ENCODE measurements around the gene GLRX.

DNA sequence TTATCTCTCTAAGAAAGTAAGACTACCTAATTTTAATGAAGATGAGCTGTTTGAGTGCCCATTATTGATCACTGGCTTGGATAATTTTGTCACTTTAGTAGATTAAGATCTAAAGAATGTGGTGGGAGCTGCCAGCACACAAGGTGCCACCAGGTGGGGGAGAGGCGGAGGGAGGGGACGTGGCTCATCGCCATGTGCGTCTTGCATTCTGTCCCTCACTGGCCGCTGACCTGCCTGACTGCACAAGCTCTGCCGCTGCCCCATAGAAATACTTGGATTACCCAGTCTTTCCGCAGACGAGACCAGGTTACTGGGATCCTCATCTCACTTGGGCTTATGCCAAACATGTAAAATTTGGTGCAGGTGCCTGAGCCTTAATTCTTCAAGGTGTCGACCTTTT lies 53.8 kb downstream of the GLRX start:
- TF ChIP-seq, protein P1, sequence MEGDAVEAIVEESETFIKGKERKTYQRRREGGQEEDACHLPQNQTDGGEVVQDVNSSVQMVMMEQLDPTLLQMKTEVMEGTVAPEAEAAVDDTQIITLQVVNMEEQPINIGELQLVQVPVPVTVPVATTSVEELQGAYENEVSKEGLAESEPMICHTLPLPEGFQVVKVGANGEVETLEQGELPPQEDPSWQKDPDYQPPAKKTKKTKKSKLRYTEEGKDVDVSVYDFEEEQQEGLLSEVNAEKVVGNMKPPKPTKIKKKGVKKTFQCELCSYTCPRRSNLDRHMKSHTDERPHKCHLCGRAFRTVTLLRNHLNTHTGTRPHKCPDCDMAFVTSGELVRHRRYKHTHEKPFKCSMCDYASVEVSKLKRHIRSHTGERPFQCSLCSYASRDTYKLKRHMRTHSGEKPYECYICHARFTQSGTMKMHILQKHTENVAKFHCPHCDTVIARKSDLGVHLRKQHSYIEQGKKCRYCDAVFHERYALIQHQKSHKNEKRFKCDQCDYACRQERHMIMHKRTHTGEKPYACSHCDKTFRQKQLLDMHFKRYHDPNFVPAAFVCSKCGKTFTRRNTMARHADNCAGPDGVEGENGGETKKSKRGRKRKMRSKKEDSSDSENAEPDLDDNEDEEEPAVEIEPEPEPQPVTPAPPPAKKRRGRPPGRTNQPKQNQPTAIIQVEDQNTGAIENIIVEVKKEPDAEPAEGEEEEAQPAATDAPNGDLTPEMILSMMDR (IDR thresholded peaks at IDR 0.05 in 2 of 3, conservative IDR thresholded peaks at IDR 0.05 in 1 of 3; ENCODE audit: control insufficient read depth in 2 of 3, extremely low read depth in 1 of 3, insufficient read depth in 1 of 3, low read depth in 3 of 3, low read length in 3 of 3) = no peak
- no peak for TF ChIP-seq MXI1 (IDR thresholded peaks at IDR 0.05; ENCODE audit: low read depth, low read length)
- TF ChIP-seq RELA (IDR thresholded peaks at IDR 0.05; ENCODE audit: borderline replicate concordance, partially characterized antibody) = no peak
- TF ChIP-seq GABPA (IDR thresholded peaks at IDR 0.05; ENCODE audit: low read depth) = no peak
- TF ChIP-seq CBFB (IDR thresholded peaks at IDR 0.05; ENCODE audit: low read depth) = no peak
- TF ChIP-seq MEF2B (IDR thresholded peaks at IDR 0.05; ENCODE audit: partially characterized antibody, poor library complexity, severe bottlenecking) = no peak
- TF ChIP-seq RBBP5 (conservative IDR thresholded peaks at IDR 0.05) = no peak
- TF ChIP-seq ZZZ3 (IDR thresholded peaks at IDR 0.05; ENCODE audit: control insufficient read depth, insufficient read length, low read depth) = no peak
- TF ChIP-seq, protein P2, sequence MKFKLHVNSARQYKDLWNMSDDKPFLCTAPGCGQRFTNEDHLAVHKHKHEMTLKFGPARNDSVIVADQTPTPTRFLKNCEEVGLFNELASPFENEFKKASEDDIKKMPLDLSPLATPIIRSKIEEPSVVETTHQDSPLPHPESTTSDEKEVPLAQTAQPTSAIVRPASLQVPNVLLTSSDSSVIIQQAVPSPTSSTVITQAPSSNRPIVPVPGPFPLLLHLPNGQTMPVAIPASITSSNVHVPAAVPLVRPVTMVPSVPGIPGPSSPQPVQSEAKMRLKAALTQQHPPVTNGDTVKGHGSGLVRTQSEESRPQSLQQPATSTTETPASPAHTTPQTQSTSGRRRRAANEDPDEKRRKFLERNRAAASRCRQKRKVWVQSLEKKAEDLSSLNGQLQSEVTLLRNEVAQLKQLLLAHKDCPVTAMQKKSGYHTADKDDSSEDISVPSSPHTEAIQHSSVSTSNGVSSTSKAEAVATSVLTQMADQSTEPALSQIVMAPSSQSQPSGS (IDR thresholded peaks at IDR 0.05; ENCODE audit: low read length) = no peak
- TF ChIP-seq RCOR1 (conservative IDR thresholded peaks at IDR 0.05; ENCODE audit: low read depth, low read length) = no peak
- TF ChIP-seq JUND (IDR thresholded peaks at IDR 0.05; ENCODE audit: low read depth, low read length) = no peak
- TF ChIP-seq EP300 (IDR thresholded peaks at IDR 0.05; ENCODE audit: borderline replicate concordance in 1 of 2, control insufficient read depth in 1 of 2, low read depth in 2 of 2, low read length in 2 of 2) = no peak
- TF ChIP-seq NFIC (IDR thresholded peaks at IDR 0.05; ENCODE audit: low read depth, low read length) = no peak
